Measurements from ENCODE around the gene FOLR2.
A peak's percentile ranks its signal among the peaks of the same experiment; 100 is the strongest.

Gene FOLR2

GRCh38 chr11:72229336-72229924 is 12.8 kb downstream of the FOLR2 start:
- DNase-seq = no peak

DNA sequence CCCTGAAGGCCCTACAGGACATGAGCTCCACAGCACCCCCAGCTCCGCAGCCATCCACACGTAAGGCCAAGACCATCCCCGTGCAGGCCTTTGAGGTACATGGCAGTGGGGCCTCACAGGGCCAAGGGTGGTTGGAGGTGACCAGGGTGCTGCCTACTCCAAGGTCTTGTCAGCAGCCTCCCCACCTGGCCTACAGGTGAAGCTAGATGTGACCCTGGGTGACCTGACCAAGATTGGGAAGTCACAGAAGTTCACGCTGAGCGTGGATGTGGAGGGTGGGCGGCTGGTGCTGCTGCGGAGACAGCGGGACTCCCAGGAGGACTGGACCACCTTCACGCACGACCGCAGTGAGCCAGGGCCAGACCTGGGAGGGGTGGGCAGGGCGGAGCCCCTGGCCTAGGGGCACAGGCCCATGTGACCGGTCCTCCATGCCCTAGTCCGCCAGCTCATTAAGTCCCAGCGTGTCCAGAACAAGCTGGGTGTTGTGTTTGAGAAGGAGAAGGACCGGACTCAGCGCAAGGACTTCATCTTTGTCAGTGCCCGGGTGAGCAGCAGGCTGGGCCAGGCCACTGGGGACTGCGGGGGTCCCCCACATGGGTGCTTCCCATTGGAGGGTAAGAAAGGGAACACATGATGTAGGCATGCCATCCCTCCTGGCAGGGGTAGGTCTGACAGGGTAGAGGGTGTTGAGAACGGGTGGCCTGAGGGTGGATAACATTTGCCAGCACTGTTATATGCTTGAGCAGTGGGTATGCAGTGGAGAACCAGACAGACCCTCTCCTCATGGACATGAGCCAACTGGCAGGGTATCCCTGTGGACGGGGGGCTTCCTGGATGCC is 13.6 kb downstream of the FOLR2 start:
- DNase-seq = no peak

GRCh38 chr11:72230764-72231365 is 14.3 kb downstream of the FOLR2 start:
- no peak for DNase-seq

DNA sequence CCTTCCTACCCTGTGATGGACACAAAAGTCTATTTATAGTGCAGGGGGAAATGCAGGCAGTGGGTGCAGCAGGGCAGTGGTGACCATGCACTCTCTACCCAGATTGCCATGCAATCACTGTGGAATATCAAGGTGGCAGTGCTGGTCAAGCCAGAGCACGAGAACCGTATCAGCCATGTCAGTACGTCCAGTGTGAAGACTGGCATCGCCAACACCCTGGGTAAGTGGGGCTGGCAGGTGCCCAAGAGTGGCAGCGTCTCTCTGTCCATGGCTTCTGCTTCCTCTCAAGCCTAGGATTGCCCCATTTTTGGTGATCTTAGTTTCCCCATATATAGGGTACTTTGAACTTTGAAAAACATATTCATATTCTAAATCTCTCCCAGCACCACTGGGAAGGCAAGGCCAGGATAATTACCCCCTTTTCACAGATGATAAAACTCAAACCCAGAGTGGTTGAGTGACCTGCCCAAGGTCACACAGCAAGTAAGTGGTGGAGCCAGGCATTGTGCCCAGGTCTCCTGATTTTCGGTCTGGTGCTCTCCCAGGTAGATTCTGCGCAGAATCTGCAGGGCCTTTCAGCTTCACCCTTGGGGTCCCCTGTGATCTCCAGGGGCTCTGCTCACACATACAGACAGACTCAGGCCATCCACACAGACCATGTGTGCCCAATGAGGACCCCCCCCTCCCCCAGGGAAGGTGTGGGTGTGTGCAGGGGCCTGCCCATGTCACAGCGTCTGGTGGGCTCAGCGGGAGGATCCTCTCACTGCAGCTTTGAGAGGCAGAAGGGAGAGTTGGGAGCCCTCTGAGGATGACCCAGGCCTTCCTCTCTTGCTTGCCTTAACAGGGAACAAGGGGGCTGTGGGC is 15.0 kb downstream of the FOLR2 start:
- no peak for DNase-seq

DNA sequence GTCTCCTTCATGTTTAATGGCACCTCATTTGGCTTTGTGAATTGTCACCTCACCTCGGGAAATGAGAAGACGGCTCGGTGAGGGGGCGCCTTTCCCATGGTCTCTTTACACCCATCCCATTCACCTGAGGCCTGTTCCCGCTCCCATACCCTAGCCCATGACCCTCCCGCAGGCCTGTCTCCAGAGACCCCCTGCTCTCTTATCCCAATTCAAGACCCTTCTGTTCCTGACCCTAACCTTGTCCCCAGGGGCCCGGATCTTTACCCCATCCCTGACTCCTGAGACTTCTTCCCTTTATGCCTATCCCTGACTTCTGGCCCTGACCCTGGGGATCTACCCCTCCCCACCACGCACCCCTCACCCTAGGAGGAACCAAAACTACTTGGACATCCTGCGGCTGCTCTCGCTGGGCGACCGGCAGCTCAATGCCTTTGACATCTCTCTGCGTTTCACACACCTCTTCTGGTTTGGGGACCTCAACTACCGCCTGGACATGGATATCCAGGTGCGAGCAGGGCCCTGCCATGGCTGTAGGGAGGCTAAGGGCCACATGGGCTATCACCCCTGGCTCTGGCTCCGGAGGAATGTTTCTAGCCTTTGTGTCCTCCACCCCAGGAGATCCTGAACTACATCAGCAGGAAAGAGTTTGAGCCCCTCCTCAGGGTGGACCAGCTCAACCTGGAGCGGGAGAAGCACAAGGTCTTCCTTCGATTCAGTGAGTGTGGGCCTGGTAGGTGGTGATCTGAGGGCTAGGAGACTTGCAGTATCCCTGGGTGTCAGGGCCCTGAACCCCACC is 15.9 kb downstream of the FOLR2 start:
- no peak for DNase-seq

DNA sequence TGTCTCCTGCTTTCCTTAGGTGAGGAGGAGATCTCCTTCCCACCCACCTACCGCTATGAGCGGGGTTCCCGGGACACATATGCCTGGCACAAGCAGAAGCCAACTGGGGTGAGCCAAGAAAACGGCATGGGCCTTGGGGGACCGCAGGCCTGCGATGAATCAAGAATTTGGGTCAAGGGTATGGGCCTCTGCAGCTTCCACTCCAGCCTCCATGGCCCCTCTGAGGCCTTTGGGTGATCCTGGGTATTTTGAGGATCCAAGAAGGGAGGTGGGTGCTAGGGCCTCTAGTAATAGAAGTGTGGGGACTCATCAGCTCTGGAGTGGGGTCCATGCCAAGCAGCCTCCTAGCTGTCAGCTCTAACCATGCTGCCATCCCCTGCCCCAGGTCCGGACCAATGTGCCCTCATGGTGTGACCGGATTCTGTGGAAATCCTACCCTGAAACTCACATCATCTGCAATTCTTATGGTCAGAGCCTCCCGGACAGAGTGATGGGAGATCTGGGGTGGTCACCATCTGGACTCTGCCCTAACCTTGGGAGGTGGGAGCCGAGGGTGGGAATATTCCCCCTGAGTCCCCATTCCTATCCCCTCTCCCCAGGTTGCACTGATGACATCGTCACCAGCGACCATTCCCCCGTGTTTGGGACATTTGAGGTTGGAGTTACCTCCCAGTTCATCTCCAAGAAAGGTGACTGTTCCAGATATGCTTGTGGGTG is 16.6 kb downstream of the FOLR2 start:
- no peak for DNase-seq

DNA sequence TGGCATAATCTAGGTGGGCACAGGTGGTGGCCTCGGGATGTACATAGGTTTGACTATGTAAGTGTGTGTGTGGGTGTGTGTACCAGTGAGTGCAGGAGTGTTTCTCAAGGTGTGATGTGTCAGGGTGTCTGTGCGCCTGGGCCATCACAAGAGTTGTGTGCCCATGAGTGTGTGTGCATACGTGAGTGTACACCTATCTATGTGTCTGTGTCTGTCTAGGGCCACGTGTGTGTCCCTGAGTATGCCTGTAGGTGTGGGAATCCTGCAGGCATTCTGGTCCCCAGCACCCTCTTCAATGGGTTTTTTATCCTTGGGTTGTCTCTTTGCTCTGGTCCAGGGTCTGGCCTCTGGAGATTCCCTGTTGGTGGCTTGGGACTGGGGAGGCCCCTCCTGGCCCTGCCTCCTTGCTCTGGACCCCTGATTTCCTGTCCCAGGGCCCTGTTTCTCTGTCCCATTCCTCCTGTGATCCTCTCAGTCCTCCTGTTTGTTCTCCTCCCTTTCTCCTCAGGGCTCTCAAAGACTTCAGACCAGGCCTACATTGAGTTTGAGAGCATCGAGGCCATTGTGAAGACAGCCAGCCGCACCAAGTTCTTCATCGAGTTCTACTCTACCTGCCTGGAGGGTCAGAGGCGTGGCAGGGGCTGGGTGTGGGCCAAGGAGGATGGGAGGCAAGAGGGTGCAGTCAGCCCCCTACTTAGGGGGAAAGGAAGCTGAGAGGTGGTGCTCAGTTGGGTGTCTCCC is 17.3 kb downstream of the FOLR2 start:
- DNase-seq = no peak

GRCh38 chr11:72234514-72234830 is 17.9 kb downstream of the FOLR2 start:
- DNase-seq = no peak

DNA sequence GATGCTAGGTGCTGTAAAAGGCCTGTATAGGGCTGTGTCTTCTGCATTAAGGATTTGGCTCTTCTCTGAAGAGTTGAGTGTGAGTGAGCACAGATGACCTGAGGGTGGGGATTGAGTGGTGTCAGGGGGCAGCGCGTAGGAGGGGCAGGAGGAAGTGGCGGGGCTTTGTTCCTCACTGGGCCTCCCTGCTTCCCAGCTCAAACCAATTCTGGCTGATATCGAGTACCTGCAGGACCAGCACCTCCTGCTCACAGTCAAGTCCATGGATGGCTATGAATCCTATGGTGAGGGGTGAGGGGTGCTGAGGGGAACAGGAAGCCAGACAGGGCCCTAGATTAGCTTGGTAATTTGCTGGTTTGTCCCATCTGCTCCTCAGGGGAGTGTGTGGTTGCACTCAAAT is 18.3 kb downstream of the FOLR2 start:
- no peak for DNase-seq

DNA sequence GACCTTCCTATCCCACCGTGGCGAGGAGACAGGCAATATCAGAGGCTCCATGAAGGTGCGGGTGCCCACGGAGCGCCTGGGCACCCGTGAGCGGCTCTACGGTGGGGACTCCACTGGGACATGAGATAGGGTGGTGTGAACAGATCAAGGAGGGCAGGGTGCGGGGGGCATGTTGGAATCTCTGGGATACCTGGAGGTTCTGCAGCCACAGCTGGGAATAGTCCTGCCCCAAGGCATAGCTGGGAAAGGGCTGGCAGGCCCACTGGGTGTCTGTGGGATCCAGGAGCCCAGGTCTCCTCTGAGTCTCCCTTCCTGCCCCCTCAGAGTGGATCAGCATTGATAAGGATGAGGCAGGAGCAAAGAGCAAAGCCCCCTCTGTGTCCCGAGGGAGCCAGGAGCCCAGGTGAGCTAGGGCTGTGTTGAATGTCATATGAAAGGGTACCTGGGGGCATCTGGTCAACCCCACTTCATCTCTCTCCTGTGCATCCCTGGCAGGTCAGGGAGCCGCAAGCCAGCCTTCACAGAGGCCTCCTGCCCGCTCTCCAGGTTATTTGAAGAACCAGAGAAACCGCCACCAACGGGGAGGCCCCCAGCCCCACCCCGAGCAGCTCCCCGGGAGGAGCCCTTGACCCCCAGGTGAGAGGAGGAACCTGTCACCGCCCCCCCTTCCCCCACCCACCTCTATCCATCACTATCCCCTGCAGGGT is 18.9 kb downstream of the FOLR2 start:
- DNase-seq = no peak

GRCh38 chr11:72236083-72236697 is 19.6 kb downstream of the FOLR2 start:
- no peak for DNase-seq

- no peak for DNase-seq
Measured at GRCh38 chr11:72236774-72237111, 20.1 kb downstream of the FOLR2 start.

DNA sequence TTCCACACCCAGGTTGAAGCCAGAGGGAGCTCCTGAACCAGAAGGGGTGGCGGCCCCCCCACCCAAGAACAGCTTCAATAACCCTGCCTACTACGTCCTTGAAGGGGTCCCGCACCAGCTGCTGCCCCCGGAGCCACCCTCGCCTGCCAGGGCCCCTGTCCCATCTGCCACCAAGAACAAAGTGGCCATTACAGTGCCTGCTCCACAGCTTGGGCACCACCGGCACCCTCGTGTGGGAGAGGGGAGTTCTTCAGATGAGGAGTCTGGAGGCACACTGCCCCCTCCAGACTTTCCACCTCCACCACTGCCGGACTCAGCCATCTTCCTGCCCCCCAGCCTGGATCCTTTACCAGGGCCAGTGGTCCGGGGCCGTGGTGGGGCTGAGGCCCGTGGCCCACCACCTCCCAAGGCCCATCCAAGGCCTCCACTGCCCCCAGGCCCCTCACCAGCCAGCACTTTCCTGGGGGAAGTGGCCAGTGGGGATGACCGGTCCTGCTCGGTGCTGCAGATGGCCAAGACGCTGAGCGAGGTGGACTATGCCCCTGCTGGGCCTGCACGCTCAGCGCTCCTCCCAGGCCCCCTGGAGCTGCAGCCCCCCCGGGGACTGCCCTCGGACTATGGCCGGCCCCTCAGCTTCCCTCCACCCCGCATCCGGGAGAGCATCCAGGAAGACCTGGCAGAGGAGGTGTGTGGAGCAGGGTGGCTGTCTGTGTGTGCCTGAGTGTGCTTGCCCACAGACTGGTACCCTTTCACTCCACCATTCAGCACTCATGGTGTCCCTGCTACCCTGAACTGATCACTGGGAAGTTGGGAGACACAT is 20.7 kb downstream of the FOLR2 start:
- DNase-seq = no peak

- peak in 18 of 56 donors; percentile 11 to 55 (median 31) for DNase-seq
Measured at GRCh38 chr11:72238040-72238450, 21.5 kb downstream of the FOLR2 start.

GRCh38 chr11:72238492-72239312 is 22.1 kb downstream of the FOLR2 start:
- DNase-seq = no peak

DNA sequence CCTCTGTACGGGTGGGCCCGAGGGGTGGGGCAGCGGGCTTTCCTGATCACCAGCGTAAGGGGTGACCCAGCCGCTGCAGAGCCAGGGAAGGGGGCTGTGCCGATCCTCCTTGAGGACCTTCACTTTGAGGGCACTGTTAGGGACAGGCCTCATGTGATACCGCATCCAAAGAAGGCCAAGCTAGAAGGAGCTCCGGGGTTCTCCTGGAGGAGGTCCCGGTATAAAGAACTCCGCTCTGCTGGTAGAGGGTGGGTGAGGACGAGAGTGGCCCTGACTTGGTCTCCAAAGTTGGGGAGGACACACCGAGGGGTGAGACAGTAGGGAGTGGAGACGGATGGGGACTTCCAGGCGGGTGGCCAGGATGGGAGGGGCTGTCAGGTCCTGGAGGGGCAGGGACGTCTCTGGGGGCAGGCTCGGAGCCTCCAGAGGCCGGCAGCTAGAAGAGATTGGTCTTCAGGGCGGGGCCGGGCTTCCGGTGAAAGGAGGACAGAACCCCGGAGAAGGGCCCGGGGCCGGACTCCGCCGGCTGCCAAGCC is 22.8 kb downstream of the FOLR2 start:
- peak in 7 of 56 donors; percentile 14 to 61 (median 38) for DNase-seq
